ENCODE results near the gene C11orf21.

- TF ChIP-seq JUND (IDR thresholded peaks at IDR 0.05; ENCODE audit: borderline replicate concordance, low read depth, low read length) (no peak), JUND (tag; IDR thresholded peaks at IDR 0.05; ENCODE audit: borderline replicate concordance, low read depth, low read length) (no peak), ZBTB33 (CRISPR knock-in tag; IDR thresholded peaks at IDR 0.05) (no peak), CTCF (IDR thresholded peaks at IDR 0.05 in 2 of 3, conservative IDR thresholded peaks at IDR 0.05 in 1 of 3; ENCODE audit: insufficient read depth in 2 of 3, low read depth in 1 of 3, low read length in 3 of 3) (no peak)
Observed at GRCh38 chr11:2348986-2349385, 47.3 kb upstream of the C11orf21 start.

Data from K562 (cell line).